ENCODE data around the gene TANGO6. TPM values are rescaled to one million over a fixed set of nuclear protein-coding genes. Genes with fewer than 3 reads are reported as not detected.

Gene TANGO6
- total RNA-seq, 1 donor from 2014 or later: 8.4 TPM

DNA sequence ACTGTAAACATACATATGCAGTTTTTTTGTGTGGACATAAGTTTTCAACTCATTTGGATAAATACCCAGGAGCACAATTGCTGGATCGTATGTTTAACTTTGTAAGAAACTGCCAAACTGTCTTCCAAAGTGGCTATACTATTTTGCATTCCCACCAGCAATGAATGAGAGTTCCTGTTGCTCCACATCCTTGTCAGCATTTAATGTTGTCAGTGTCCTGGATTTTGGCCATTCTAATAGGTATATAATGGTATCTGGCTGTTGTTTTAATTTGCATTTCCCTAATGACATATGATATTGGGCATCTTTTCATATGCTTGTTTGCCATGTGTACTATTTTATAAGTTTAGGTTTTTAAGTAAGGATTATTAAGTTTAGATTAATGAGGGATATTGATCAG is 14.1 kb downstream of the TANGO6 start:
- DNase-seq: no peak
- intact Hi-C loops (cut with DNase I): no loop called here
- ATAC-seq (ENCODE audit: poor library complexity): no peak

DNA sequence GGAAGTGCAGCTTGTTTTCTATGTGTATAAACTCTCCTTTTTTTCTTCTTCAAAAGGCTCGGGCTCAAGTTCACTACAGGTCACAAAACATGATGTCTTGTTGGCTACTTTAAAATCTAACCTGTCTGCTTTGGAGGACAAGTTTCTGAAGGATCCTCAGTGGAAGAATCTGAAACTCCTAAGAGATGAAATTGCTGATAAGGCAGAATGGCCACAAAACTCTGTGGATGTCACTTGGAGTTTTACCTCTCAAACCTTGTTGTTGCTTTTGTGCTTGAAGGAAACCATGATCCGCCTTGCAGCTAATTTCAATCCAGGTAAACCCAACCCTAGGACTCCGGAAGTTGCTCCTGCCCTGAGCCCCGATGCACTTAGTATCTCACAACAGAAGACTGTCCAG is 16.5 kb downstream of the TANGO6 start:
- intact Hi-C loops (cut with DNase I): no loop called here
- DNase-seq (no peak), ATAC-seq (ENCODE audit: poor library complexity) (no peak)

DNA sequence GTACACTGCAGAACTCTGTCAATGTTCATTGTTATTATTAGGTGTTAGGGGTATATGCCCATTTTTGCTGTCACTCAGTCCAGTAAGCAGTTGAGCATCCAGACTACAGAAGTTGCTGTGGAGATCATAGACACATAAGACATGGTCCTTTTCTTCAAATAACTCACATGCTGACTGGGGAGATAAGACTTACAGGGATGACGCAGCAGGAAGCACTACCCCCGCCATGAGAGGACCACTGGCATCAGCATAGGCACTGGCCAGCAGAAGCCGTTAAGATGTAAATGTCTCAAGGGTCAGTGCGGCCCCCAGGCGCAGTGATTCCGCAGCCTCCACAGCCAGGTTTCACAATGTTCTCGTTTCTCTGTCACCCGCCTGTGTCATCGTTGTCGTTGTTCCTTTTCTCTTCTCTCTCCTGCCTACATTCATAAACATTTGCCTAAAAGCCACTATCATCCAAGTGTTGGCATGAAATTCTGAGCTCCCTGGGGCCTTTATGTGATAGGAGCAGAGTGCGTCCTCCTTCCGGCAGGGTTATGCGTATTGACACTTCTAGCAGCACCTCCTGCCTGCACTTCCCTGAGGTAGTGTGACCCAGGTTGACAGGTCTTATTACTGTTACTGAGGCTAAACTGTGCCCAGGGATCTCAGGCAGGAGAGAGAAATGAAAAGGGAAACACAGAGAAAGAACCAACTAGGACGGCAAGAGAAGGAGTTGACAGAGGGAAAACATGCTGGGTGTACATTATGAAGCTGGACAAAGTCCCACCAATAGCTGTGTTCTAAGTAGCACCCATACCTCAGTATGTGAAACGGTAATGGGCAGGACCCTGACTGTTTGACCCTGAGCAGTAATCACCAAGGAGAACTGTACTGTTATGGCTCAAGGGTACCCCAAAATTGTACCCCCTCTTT is 17.9 kb downstream of the TANGO6 start:
- DNase-seq: no peak
- ATAC-seq (ENCODE audit: poor library complexity): no peak
- intact Hi-C loops (cut with DNase I): no loop called here

DNA sequence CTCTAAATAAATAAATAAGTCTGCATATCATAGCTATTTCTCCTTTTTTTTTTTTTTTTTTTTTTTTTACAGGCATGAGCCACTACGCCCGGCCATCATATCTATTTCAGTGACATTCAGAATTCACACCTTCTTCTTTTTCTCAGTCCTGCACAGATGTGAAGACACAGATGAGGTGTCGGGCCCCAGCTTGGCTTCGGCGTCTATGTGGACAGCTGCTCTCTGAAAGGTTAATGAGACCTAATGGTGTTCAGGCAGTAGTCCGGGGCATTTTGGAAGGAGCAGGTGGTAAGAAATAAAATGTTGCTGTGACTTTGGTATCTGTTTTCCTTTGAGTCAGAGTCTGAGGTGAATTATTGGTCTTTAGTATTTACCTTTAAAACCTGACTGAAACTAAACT is 23.6 kb downstream of the TANGO6 start:
- DNase-seq: no peak
- ATAC-seq (ENCODE audit: poor library complexity): no peak
- intact Hi-C loops (cut with DNase I): no loop called here

DNA sequence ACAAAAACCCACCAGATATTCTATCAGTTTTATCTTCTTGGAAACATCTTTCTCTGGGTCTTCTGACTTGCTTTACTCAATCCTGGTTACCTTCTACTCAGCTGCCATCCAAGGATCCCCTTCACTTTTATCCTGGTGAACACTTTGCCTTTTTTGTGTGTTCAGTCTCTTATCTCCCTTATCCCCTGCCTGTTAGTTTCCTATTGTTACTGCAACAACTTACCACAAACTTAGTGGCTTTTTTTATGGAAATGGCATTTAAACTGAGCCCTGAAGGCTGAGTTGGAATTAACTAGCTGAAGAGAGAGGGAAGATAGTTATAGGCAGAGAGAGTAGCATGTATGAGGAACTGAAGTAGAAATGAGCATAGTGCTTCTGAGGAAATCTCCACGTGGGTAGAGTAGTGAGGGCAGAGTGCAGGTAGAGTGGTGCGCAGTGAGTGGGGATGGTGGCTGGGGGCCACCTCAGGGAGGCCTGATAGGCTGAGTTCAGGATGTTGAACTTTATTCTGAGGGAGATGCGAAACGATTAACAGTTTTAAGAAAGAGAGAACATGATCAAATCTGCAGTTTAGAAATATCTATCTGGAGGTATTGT is 26.3 kb downstream of the TANGO6 start:
- ATAC-seq (ENCODE audit: poor library complexity) (no peak), DNase-seq (no peak)
- intact Hi-C loops (cut with DNase I): no loop called here

DNA sequence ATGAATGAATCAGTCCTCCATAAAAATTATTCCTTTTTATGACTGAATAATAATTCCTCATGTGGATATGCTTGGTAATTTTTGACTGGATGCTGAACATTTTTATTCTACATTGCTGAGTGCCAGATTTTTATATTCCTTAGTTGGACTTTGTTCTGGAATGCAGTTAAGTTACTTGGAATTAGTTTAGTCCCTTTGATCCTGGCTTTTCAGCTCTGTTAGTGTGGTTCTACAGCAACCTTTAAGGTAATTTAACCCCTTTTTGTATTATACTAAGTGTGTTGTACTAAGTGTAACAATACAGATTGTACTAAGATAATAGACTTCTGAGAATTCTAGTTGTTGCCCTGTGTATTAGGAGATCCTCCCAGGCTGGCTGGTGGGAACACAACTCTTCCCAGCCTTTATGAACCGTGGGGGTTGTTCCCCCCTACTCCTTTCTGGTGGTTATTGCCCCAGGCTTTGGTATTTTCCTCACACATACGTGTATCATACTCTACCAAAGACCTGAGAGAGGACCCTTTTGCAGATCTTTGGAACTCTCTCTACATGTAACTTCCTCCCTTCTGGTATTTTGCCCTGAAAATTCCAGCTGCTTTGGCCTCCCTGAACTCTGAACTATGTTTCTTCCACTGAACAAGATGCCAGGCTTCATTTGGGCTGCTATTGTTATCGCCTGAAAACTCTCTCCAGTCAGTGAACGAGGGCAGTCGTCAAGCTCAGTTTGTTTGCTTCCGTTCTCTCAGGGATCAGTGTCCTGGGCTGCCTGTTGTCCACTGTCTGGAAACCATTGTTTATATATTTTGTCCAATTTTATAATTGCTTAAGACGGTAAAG is 30.5 kb downstream of the TANGO6 start:
- no peak for DNase-seq
- ATAC-seq (ENCODE audit: poor library complexity): no peak
- intact Hi-C loops (cut with DNase I): no loop called here

DNA sequence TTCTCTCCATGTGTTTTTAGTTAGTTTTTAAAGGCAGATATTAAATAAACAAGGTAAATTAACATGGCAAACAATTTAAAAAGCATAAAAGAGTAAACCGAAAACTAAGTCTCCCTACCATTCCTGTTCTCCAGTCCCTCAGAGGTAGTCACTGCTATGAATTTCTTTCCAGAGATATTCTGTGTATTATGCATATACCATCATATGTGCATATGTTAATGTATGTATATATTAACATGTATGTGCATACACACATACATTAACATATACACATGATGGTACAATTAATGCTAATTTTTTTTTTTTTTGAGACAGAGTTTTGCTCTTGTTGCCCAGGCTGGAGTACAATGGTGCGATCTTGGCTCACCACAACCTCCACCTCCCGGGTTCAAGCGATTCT is 32.5 kb downstream of the TANGO6 start:
- intact Hi-C loops (cut with DNase I): no loop called here
- DNase-seq (no peak), ATAC-seq (ENCODE audit: poor library complexity) (no peak)

DNA sequence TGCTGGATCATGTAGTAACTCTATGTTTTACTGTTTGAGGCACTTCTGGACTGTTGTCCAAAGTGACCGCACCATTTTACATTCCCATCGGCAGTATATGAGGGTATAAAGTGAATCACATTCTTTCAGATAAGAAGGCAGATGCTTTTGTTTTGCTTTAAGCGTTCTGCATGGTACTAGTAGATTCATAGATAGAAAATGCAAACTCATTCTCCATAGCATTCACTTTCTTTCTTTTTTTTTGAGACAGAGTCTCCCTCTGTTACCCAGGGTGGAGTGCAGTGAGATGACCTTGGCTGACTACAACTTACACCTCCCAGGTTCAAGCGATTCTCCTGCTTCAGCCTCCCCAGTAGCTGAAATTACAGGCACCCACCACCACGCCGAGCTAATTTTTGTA is 40.4 kb downstream of the TANGO6 start:
- intact Hi-C loops (cut with DNase I): no loop called here
- ATAC-seq (ENCODE audit: poor library complexity) (no peak), DNase-seq (no peak)

DNA sequence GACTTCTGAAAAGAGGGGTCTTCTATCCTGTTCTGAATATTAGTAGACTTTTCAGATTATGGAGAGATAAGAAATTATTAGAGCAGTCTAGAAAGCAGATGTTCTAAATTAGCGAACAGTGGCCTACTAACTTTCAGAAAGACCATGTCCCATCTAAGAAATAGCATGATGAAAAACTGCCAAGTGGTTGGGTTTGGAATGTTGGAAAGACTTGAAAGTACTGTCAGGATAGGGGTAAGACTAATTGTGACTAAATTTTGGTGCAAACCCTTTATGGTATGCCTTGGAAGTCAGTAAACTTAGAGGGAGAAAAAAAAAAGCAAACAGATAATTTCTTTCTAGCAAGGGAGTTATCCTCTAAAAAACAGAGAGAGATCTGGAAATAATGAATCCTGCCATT is 41.1 kb downstream of the TANGO6 start:
- ATAC-seq (ENCODE audit: poor library complexity): no peak
- intact Hi-C loops (cut with DNase I): no loop called here
- no peak for DNase-seq

DNA sequence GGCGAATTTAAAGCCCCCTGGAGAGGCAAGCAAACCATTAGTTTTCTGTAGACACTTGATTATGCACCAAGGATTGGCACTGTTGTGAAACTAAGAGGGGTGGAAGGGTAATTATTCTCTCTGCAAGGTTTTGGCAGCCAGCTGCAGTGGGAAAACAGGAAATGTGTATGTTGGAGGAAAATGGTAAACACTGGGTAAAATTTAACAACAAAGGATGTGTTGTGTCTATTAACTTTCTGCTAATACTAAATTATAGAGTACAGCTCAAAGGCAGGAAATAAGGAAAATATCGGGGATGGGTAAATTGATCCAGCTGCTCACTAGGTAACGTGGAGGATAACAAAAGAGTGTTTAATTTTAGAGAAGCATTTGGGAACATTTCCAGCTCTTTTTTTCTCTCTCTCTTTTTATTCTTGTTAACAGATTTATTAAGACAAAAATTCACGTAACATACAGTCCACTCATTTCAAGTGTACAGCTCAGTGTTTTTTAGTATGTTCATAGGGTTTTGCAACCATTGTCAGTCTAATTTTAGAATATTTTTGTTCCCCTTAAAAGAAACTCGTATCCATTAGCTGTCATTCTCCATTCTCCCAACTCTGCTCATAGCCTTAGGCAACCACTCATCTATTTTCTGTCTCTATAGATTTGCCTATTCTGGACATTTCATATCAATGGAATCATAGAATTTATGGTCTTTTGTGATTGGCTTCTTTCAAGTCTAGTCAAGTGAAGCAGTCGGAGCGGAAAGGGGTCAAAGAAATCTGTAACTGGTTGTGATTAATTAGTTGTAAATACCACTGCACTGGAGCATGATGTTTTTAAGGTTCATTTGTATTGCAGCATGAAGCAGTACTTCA is 41.8 kb downstream of the TANGO6 start:
- ATAC-seq (ENCODE audit: poor library complexity): no peak
- intact Hi-C loops (cut with DNase I): no loop called here
- DNase-seq: no peak

DNA sequence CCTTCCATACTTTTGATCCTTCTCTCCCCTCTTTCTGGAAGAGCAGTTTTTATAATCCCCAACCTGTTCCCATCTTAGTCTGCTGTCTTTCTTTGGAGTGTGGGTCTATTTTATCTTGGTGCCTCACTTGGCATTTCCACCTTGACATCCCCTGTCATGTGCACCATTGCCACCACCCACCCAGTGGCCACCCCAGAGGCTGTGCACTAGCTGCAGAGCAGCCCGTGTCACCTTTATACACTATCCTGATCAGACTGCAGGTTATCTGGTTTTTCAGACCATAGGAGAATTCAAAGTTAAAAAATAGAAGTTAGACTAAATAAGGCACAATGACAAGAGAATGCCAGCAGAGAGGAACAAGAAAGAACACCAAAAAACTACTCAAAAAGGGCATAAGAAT is 43.8 kb downstream of the TANGO6 start:
- intact Hi-C loops (cut with DNase I): no loop called here
- DNase-seq: no peak
- no peak for ATAC-seq (ENCODE audit: poor library complexity)

DNA sequence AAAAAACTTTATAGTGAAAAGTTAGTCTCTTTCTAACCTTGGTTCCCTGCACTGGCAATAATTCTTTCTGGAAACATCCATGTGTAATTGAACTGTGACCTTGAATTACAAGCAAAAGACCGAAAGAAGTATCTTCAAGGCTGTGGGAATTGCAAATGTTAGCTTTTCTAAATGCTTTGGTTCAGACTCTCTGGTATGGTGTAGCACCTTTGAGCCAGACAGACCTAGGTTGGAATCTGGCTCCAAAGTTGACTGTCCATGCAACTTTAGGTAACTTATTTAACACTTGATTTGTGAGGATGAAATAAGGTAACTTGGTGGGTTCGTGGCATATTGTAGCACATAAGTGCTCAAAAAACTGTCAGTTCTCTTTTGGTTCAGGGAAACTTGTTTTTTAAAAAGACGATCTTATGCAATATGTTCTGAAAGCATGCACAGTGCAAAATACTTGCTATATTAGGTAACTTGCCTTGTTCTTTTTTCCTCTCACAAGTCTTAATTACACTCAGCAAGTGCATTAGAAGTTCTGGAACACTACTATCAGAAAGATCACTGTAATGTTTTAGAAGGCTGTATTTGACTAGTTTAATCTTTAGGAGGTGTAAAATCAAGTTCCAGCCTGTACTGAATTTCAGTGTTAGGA is 46.3 kb downstream of the TANGO6 start:
- DNase-seq: no peak
- intact Hi-C loops (cut with DNase I): no loop called here
- no peak for ATAC-seq (ENCODE audit: poor library complexity)

DNA sequence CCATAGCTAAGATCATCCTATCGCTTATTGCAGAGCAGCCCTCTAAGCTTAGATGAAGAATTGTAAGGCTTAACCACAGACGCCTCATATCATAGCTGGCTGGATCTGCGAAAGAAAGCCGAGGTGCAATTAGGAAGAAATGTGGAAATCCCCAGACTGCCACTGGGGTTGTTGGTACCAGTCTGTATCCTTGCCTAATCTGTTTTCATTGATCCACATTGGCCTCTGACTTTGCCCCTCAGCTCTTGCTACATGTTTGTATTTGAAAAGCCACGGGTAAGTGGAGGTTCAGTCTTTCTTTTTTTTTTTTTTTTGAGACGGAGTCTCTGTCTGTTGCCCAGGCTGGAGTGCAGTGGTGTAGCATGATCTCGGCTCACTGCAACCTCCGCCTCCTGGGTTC is 48.9 kb downstream of the TANGO6 start:
- intact Hi-C loops (cut with DNase I): no loop called here
- ATAC-seq (ENCODE audit: poor library complexity): no peak
- DNase-seq: no peak

DNA sequence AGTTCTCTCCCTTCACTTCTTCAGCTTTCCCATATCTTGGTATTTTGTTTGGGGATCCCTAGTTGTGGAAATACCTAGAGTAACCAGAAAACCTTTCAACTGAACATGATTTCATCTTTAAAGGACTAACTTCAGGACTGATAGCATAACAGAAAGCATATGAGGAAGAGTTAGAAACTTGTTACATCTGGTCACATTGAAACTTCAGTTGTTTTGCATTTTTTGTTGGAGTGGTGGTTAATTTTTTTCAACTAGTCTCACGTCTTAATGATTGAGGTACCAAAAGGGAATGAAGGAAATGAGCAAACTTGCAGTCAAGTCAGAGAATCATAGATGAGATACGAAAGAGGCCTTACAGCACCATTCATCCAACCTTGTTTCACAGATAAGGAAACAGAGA is 49.6 kb downstream of the TANGO6 start:
- ATAC-seq (ENCODE audit: poor library complexity) (no peak), DNase-seq (no peak)
- intact Hi-C loops (cut with DNase I): no loop called here

DNA sequence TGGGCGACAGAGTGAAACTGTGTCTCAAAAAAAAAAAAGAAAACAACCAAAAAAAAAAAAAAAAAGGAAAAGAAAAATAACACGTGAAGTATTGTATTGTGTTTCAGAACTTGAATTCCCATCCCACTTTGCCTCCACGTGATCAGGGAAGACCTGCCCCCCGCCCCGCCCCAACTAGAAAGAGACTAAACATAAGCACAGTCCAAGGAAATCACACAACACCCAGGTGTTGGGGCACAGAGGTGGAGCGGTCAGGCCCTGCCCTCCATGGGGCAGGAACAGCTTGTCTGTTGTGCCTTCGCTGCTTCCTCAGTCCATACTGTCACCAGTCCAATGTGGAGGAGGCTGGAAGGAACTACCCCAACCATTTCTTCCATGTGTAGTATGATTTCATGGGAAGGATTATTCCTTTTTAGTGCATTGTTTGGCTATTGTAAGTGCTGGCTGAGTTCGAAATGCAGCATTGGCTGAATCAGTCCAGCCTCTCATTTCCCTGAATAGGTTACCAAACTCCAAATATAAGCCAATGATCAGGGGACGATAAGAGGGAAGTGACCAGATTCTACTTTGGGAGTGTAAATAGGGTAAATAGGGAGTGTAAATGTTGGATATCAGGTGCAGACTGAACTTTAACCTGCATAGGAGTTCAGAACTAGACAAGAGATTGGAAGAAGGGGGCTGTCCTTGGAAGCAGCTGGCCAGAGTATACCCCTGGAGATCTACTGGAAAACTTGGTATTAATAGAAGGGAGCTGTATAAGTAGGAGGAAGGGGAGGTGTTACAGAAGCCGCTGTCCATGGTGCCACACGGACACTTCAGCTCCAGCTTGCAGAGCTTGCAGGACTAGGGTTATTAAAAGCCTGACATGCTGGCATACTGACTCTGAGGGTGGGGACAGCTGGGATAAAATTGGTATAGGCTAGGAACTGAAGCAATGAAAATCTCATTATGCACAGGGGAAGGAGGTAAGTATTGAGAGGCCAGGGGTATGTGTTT is 50.7 kb downstream of the TANGO6 start:
- DNase-seq: peak; percentile 46
- intact Hi-C loops (cut with DNase I): no loop called here
- peak; percentile 77 for ATAC-seq (ENCODE audit: poor library complexity)

DNA sequence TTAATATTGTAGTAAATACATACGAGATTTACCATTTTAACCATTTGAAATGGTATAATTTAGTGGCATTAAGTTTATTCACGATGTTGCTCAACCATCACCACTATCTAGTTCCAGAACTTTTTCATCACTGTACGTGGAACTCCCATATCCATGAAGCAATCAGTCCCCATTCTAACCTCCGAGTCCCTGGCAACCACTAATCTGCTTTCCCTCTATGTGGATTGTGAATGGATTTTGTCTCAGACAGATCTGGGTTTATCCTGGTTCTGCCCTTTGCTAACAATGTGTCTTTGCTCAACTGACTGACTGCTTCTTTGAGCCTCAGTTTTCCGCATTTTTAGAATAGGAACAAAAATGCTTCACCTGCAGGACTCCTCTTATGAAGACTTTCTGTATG is 51.4 kb downstream of the TANGO6 start:
- no peak for ATAC-seq (ENCODE audit: poor library complexity)
- DNase-seq: no peak
- intact Hi-C loops (cut with DNase I): no loop called here

DNA sequence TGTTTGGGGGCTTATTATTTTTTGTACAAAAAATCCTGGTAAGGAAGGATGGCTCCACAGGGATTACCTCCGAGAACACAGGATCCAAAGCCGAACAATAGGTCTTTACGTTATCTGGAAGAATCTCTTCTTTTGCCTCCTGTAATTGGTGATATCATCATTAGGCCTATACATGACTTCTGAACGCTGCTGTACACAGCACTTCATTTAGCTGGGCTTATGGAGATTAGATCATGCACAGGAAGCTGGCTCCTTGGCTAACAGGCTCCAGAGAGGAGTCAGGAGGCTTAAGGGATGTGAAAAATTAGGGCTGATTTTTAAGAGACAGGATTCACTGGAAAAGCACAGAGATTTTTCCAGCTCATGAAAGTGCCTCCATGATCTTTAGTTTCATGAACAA is 54.7 kb downstream of the TANGO6 start:
- DNase-seq (no peak), ATAC-seq (ENCODE audit: poor library complexity) (no peak)
- intact Hi-C loops (cut with DNase I): no loop called here

All from Right ventricle myocardium superior (tissue), 1 donor.